Midbrain (tissue), 1 donor: ENCODE data around the gene ADCY1.
"Not testable (repeated sequence)": the region's sequence is repeated elsewhere in the genome, so short reads cannot be mapped to it uniquely, and the experiment has no call there.

ENCODE experiments used
- DNase-seq: peaks from one replicate; lab custom pipeline; 2025; lab: John Stamatoyannopoulos, UW

Gene ADCY1

GRCh38 chr7:45573661-45574415 is at the start of gene ADCY1:
Gene ADCY1 (plus strand): TSS chr7:45574368. CDS start chr7:45574544, 176 bp downstream.
- no peak for DNase-seq

DNA sequence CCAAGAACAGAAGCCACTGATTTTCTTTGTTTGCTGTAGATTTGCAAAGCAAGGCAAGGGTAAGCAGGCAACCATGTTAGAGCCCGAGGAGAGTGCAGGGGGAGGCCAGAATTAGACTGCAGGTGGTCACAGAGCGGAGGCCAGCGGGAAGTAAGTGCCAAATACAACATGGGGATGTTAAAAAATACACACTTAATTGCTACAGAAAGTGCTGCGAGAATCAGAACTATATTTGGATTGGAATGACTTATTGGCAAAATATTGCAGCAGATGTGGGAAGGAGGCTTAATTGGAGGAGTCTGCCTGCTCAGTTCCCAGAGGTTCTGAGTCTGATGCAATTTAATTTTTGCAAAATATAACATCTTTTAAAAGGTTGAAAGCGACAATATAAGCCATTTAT is 49.7 kb upstream of the ADCY1 start:
- no peak for DNase-seq

DNA sequence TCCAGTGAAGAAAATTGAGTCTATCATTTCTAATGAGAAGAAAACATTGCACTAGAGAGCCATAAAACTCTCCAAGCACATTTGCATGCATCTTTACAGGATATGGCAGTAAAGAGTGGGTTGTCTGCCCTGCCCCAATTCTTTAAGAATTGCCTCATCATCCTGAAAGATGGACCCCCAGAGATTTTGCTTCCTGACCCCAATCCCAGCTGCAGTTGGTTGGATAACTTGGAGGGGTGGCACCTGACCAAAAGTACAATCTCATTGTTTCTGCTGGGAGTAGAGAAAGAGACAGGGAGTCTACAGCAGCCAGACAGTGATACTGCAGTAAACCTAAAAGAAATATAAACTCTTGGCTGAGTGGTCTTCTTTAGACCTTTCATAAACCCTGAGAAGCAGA is 49.1 kb upstream of the ADCY1 start:
- no peak for DNase-seq

DNA sequence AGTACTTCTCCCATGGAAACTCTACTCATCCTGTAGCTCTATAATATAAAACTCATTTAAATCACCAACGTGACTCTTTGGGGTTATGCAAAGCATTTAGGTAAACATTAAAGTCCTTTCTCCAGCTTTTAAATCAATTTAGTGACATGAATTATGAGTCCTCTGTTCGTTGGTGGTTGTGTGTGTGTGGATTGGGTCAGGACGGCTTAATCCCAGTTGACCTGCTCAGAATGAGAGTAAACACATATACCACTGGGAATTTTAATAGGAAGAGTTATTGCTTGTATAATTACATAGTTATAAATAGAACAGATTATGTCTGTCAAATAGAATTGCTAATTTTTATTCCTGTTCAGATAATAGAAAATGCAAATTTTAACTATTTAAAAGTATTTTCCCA is 30.7 kb upstream of the ADCY1 start:
- no peak for DNase-seq

DNA sequence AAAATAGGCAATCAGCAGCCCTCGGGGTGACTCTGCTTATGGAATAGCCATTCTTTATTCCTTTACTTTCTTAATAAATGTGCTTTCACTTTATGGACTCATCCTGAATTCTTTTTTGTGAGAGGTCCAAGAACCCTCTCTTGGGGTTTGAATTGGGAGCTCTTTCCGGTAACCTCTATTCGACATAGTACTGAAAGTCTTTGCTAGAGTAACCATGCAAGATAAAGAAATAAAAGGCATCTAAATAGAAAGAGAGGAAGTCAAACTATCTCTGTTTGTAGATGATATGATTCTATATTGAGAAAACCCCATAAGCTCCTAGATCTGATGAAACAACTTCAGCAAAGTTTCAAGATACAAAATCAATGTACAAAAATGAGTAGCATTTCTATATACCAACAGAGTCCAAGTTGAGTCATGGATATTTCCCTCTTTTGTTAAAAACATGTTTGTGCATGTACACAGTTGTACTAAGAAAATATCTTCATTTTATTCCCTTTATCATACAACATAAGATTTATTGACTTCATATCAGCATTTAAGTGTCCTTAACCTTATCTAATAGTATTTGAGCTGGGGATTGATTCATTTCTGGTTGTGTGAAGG is 29.0 kb upstream of the ADCY1 start:
- not testable (repeated sequence) for DNase-seq

- not testable (repeated sequence) for DNase-seq
Measured at GRCh38 chr7:45548917-45549316, 25.3 kb upstream of the ADCY1 start.

GRCh38 chr7:45563401-45563800 is 10.8 kb upstream of the ADCY1 start:
- DNase-seq = no peak

- DNase-seq = no peak
Measured at GRCh38 chr7:45563941-45564461, 10.2 kb upstream of the ADCY1 start.

DNA sequence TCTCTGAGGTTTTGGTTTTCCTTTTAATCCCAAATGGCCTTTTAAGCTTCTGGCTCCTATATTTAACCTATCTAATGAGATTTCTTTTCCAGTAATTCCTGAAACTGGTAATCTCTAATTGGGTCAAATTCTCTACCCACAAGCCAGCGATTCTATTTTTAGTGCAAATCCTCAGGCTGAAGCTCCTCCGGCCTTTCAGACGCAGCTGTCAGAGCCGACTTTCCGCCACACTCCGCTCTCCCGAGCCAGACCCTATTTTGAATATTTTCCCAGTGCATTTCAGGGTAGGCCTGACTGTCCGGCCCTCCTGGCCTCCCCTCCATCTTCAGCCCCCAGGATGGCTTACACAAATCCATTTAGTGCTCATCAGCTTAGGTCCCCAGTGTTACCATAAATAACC is 9.7 kb upstream of the ADCY1 start:
- DNase-seq = no peak

DNA sequence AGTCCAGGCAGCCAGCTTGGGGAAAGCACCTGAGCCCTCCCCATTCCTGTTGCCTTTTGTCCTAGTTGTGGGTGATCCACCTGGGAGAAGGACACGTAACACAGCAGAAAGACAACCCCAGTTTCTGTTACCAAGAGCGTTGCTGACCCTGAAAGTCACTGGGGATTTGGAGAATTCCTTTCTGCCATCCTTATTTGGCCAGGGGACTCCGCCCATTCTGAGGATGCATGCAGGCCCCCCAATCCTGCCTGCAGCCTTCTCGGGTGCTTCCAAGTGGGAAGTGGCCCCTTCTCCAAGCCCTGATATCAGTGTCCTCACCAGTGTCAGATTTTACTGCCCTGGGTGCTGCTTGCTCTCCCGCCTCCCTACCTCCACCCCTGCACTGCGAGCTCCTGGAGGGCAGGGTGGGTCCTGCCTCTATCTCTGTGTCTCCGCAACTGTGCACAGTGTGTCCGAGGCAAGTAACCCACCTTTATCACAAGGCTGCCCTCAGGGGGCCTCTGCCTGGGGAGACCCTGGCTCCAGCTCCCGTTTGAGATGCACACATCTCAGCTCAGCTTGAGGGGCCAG is 9.2 kb upstream of the ADCY1 start:
- no peak for DNase-seq

- no peak for DNase-seq
Measured at GRCh38 chr7:45566386-45566785, 7.8 kb upstream of the ADCY1 start.

- no peak for DNase-seq
Measured at GRCh38 chr7:45566961-45567360, 7.2 kb upstream of the ADCY1 start.

DNA sequence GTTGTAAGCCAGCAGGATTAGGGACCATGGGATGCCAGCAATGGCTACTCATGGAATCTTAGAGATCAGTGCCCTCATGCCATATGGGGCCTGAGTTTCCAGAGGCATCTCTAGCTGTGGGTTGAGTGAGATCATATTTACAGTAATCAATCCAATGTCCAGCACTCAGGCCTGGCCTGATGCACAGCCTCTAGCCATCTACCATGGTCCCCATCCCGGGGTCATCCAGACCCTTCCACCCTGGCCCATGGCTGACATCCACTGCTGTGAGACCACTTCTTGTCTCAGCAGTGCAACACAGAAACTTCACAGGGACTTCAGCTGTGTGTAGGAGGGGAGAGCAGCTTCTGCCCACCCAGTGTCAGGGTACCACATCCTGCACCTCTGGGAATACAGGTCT is 6.5 kb upstream of the ADCY1 start:
- DNase-seq = no peak

DNA sequence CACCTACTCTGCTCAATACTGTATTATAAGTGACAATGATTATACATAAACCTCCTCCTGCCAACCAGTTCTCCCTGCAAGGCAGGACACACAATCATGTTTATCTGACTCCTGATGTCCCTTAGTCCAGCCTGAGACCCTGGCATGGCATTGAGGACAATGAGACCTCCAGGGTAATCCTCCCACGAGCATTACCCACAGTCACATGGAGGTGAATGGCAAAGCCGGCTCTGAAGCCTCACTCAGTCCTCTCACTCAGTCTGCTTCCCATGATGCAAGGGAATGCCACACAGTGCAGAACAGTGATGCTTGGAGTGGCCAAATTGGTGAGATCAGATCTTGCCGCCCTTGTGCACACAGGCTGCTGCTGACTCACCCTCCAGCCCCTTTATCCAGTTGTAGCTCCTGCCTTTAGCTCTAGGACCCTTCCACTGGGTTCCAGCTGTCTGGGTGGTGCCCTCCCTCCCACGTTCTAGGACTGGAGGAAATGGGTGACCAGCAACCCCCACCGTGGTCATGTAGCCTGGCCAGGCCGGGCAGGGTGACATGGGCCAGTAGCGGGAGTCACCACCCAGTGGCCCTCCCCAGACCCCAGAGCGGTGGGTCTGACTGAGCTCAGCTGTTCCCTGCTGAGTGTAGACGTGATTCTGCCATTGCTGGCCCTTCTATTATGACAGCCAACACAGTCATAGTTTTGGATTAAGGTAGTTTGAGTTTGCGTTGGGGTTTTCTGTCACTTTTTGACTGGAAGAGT is 5.5 kb upstream of the ADCY1 start:
- no peak for DNase-seq

DNA sequence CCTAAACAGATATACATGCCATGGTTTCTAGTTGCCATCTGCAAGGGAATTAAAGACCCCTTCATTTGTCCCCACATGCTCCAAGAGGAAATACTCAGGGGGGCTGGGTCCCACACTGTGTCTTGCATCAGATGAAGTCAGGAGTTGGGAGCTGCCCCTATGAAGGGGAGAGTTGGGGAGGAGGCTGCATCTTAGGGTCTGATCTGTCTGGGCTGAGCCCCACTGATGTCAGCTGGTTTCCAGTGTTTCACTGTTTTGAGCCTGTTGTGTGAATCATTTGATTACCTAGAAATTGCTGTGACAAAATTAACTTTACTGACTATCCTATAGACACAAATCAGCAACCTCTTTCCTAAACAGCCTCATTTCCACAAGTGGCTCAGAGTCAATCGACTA is 4.9 kb upstream of the ADCY1 start:
- DNase-seq = no peak

- no peak for DNase-seq
Measured at GRCh38 chr7:45570797-45571196, 3.4 kb upstream of the ADCY1 start.

- no peak for DNase-seq
Measured at GRCh38 chr7:45573204-45573603, 964 bp upstream of the ADCY1 start.

DNA sequence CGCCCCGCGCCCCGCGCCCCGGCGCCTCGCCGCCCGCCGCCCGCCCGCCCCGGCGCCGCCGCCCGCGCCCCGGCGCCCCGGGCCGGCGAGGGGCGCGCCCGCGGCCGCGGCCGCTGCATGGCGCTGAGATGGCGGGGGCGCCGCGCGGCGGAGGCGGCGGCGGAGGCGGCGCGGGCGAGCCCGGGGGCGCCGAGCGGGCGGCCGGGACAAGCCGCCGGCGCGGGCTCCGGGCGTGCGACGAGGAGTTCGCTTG is 174 bp downstream of the ADCY1 start:
- DNase-seq = no peak

DNA sequence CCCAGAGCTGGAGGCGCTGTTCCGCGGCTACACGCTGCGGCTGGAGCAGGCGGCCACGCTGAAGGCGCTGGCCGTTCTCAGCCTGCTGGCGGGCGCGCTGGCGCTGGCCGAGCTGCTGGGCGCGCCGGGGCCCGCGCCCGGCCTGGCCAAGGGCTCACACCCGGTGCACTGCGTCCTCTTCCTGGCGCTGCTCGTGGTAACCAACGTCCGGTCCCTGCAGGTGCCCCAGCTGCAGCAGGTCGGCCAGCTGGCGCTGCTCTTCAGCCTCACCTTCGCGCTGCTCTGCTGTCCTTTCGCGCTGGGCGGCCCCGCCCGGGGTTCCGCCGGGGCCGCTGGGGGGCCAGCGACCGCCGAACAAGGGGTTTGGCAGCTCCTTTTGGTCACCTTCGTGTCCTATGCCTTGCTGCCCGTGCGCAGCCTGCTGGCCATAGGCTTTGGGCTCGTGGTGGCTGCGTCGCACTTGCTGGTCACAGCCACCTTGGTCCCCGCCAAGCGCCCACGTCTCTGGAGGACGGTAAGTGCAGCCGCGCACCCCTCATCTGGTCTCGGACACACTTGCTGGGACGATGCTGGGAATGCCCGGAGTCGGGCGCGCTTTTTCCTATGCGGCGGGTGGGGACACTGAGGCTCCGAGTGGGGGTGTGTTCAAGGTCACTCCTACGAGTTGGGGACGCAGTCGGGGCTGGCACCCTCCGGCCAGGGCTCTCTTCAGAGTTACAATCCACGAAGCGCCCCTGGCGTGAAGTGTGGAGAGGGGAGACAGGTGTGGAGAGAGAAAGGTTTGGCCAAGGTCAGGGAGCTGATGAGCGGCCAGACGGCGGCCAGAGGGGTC is 717 bp downstream of the ADCY1 start:
- DNase-seq = peak; percentile 19

DNA sequence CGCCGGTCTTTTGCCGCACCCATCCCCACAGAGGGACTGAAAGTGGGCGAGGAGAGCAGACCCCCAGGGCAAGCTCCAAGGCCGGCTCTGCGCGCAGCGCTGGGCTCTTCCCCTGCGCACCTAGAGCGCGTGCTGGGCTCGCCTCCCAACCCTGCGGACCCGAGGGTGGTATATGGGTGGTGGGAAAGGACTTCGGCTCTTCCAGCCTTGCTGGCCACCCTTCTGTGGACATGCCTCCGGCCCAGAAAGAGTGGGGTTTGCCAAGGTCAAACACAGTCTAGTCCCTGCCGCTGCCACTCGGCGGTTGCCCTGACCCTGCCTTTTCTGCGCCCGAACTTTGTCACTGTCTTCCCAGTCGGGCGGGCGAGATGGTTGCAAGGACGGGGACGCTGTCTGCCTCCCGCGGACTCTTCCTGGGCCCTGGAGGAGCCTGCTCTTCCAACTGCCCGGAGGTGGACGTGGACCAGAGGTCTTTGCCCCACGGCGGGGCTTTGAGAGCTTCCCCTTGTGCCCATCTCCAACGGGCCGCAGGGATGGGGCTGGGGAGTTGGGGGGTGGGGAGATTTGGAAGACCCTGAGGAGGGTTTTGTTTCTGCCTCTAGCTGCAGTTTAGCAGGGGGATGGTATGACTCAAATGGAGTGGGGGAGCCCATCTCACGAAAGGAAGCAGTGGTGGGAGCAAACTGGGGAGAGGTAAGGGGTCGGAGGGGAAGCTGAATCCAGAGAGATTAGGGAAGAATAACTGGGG is 1.5 kb downstream of the ADCY1 start:
- DNase-seq = no peak

DNA sequence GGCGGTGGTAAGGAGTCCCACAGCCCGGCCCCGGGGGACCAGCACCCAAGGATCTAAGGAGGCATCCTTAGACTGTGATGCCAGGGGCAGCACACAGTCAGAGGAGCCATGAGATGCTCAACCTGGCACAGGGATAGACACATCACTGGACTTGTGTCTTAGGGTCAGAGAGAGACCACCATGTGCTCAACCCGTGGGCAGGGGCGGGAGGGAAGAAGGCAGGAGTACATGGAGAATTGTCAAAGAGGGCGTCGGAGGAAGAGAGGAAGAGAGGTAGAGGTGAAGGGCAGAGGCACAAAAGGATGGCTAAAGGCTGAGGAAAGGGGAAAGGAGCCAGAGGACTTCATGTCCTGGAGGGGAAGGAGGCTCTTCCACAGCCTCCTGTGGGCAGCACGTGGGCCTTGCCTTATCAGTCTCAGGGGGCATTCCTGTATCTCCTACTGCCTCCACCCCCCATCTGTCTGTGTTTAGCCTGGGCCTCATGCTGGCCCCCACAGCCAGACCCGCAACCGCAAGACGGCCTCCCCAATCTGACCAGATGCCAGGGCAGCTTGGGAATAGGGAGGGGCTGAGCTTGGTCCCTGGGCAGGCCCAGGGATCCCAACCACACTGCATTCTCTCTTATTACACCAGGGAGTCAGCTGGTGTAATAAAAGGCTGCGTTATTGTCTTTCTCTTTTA is 2.2 kb downstream of the ADCY1 start:
- no peak for DNase-seq
